Natural killer cell (primary cell): ENCODE measurements around the gene TBC1D22A. TPM values are rescaled to one million over a fixed set of nuclear protein-coding genes. Genes with fewer than 3 reads are reported as not detected.

ENCODE experiments used
- ATAC-seq, 3 donors: fragments of 150-1000 bp in 2 of 3; fragments of 200-7000 bp in 1 of 3; cut with Tn5 transposase; 1 replicate in 1 of 3; 2 replicates in 2 of 3; pipeline ENCODE4 v1.10.0; 2021; ENCODE audit warnings: mild to moderate bottlenecking in 2 of 3, moderate library complexity in 2 of 3
- DNase-seq, 2 donors: peaks; one replicate each; pipeline versions ENCODE4 v3.0.0 to v3.0.0-alpha.2; 2013 to 2021; ENCODE audit warnings: mixed read lengths in 1 of 2
- H3K27ac ChIP-seq: one replicate; pipeline ENCODE4 v1.5.1; 2013; ENCODE audit warnings: mild to moderate bottlenecking, low read length
- H3K27me3 ChIP-seq: one replicate; pipeline ENCODE4 v1.6.1; 2013; ENCODE audit warnings: low read length; ENCODE audit not compliant: control insufficient read depth, insufficient read depth
- H3K36me3 ChIP-seq: one replicate; pipeline ENCODE4 v1.6.1; 2013; ENCODE audit warnings: low read length; ENCODE audit not compliant: control insufficient read depth, insufficient read depth
- H3K4me1 ChIP-seq: one replicate; pipeline ENCODE4 v1.6.1; 2013; ENCODE audit warnings: low read length; ENCODE audit not compliant: control insufficient read depth, insufficient read depth
- H3K4me3 ChIP-seq: one replicate; pipeline ENCODE4 v1.5.1; 2013; ENCODE audit warnings: low read length
- H3K9me3 ChIP-seq: one replicate; pipeline ENCODE4 v1.6.1; 2013; ENCODE audit warnings: low read length; ENCODE audit not compliant: control insufficient read depth, insufficient read depth
- H3K27ac Mint-ChIP-seq, 2 donors: one replicate each; pipeline ENCODE4 v1.8.0; 2022; ENCODE audit warnings: mild to moderate bottlenecking in 2 of 2, mixed read lengths in 2 of 2, moderate library complexity in 1 of 2
- H3K27me3 Mint-ChIP-seq, 2 donors: one replicate each; pipeline ENCODE4 v1.8.0; 2022; ENCODE audit warnings: low read depth in 2 of 2, mixed read lengths in 2 of 2
- H3K36me3 Mint-ChIP-seq: one replicate; pipeline ENCODE4 v1.8.0; 2022; ENCODE audit warnings: mixed read lengths
- H3K4me1 Mint-ChIP-seq, 2 donors: one replicate each; pipeline ENCODE4 v1.8.0; 2022; ENCODE audit warnings: mixed read lengths in 2 of 2
- H3K4me3 Mint-ChIP-seq: one replicate; pipeline ENCODE4 v1.8.0; 2022; ENCODE audit warnings: mild to moderate bottlenecking, moderate library complexity, mixed read lengths
- H3K9me3 Mint-ChIP-seq, 2 donors: one replicate each; pipeline ENCODE4 v1.8.0; 2022; ENCODE audit warnings: mixed read lengths in 2 of 2
- WGBS: methylation state at CpG from one replicate; pipeline ENCODE4 v1.1.7; 2013; ENCODE audit warnings: missing lambda C conversion rate; ENCODE audit not compliant: insufficient coverage; 5-methylcytosine and 5-hydroxymethylcytosine counted together
- intact Hi-C: fragments of 100-400 bp; cut with micrococcal nuclease; formaldehyde crosslinking; loops from one replicate; pipeline ENCODE4 v1.14.2; 2022
- total RNA-seq, 4 donors: library from RNA; stranded (reverse); fragments of 120-200 nt in 1 of 4; gene quantifications; one replicate each; pipeline versions ENCODE4 v1.2.3 to v1.2.4, GENCODE V29; 2013 to 2022
- TF ChIP-seq, protein P1 (sequence below): fragments of 200-600 bp; IDR thresholded peaks from one replicate; pipeline ENCODE4 v1.8.0; 2022; ENCODE audit warnings: antibody characterized with exemption

Gene TBC1D22A
- total RNA-seq, 3 donors from 2014 or later (not counting 1 experiment from before 2014, with no cell fraction given), result 47.4 to 53.7 (median 53.2) TPM

DNA sequence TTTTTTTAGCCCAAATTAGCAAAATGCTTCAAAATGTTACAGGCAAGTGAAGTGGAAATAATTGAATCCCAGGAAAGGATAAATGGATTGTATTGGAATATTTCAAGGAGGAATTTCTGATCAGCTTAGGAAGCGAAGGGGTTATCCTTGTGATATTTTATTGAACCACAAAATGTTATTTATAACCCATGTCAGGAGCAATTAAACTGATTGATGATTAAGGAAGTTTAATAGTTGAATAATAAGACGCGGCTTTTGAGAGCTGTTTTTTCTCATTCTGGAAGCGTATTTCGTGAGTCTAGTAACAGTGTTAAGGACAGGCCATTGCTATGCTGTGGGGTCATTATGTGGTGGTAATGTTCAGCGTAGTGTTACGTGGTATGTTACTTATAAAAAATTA, 192.3 kb downstream of the TBC1D22A start:
- 93% methylated on average over 5 of the region's 7 CpGs for WGBS
- Histone ChIP-seq H3K36me3 (no peaks in the 10 kb centered on the region), H3K9me3 (no peaks in the 10 kb centered on the region), H3K4me3 (no peak overlapping the region), H3K27me3 (no peaks in the 10 kb centered on the region), H3K27ac (no peak overlapping the region), H3K4me1 (peaks cover 10% of the 10 kb centered on the region)
- Mint-ChIP-seq H3K9me3 (no peaks in the 10 kb centered on the region), H3K36me3 (no peaks in the 10 kb centered on the region), H3K4me1 (peaks cover 35 to 55% of the 10 kb centered on the region in 2 donors), H3K27ac (no peak overlapping the region), H3K4me3 (no peak overlapping the region), H3K27me3 (no peaks in the 10 kb centered on the region)
- TF ChIP-seq, protein P1, sequence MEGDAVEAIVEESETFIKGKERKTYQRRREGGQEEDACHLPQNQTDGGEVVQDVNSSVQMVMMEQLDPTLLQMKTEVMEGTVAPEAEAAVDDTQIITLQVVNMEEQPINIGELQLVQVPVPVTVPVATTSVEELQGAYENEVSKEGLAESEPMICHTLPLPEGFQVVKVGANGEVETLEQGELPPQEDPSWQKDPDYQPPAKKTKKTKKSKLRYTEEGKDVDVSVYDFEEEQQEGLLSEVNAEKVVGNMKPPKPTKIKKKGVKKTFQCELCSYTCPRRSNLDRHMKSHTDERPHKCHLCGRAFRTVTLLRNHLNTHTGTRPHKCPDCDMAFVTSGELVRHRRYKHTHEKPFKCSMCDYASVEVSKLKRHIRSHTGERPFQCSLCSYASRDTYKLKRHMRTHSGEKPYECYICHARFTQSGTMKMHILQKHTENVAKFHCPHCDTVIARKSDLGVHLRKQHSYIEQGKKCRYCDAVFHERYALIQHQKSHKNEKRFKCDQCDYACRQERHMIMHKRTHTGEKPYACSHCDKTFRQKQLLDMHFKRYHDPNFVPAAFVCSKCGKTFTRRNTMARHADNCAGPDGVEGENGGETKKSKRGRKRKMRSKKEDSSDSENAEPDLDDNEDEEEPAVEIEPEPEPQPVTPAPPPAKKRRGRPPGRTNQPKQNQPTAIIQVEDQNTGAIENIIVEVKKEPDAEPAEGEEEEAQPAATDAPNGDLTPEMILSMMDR, result no peak
- ATAC-seq (no peak), DNase-seq (no peak)
- intact Hi-C loops, result no loop called here

DNA sequence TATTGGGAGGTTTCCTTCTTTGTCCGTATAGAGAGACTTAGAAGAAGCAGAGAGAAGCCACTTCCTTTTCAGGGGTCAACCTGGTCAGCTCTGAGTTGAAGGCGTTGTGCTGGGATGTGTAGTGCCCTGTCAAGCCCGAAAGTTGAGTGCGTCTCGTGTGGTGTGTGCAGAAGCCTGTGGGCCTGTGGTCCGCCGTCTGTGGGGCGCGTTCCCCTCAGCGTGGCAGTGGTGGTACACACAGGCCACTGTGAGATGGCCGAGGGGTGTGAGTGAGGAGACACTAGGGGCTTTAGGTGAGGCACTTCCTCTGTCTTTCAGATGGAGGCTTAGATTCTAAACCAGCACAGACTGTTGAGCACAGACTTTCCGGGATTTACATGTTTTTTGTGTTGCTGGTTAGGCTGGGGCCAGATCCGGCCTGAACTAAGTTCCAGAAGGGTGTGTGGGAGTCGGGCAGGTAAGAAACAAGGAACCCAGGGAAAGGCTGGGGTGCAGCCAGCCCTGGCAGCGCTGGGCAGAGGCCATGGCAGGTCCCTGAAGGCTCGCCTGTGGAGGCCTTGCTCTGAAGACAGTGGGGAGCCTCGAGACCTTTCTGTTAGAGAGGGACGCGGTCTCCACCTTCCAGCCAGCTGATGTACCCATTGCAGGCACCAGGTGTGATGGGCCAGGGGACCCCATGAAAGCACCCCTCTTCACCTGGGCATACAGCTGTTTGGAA, 194.2 kb downstream of the TBC1D22A start:
- 71% methylated on average over 19 of the region's 19 CpGs for WGBS
- H3K36me3 ChIP-seq, result no peaks in the 10 kb centered on the region
- intact Hi-C loops, result no loop called here
- H3K4me3 ChIP-seq, result no peak overlapping the region
- DNase-seq (no peak), ATAC-seq (peak in 1 of 3 donors; percentile 49)
- H3K36me3 Mint-ChIP-seq, result no peaks in the 10 kb centered on the region
- H3K27ac Mint-ChIP-seq, result peak overlapping the region; percentile 80 to 84
- H3K27me3 Mint-ChIP-seq, result no peaks in the 10 kb centered on the region
- peaks cover 10% of the 10 kb centered on the region for H3K4me1 ChIP-seq
- no peak overlapping the region for H3K4me3 Mint-ChIP-seq
- no peaks in the 10 kb centered on the region for H3K9me3 ChIP-seq
- H3K27me3 ChIP-seq, result no peaks in the 10 kb centered on the region
- H3K9me3 Mint-ChIP-seq, result no peaks in the 10 kb centered on the region
- H3K27ac ChIP-seq, result no peak overlapping the region
- peaks cover 41 to 45% of the 10 kb centered on the region in 2 donors for H3K4me1 Mint-ChIP-seq
- TF ChIP-seq, protein P1, result no peak

DNA sequence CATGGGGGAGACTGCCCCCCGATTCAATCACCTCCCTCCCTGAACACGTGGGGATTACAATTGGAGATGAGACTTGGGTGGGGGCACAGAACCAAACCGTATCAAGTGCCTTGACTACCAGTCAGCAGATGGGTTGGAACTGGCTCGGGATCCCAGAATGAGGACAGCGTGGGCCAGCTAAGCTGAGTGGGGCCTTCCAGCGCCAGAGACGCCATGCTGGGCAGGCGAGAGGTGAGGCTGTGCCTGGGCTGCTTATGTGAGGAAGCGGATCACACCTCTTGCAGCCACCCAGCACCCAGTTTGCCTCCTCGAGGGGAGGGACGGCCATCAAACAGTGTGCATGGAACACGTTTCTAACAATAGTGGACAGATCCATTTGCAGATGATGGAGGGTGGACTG, 195.1 kb downstream of the TBC1D22A start:
- intact Hi-C loops, result no loop called here
- WGBS, result 88% methylated on average over 12 of the region's 12 CpGs
- H3K4me3 Mint-ChIP-seq, result no peak overlapping the region
- DNase-seq (no peak), ATAC-seq (no peak)
- TF ChIP-seq, protein P1, result no peak
- no peaks in the 10 kb centered on the region for H3K36me3 ChIP-seq
- no peak overlapping the region for H3K27ac ChIP-seq
- H3K27me3 ChIP-seq, result no peaks in the 10 kb centered on the region
- H3K36me3 Mint-ChIP-seq, result no peaks in the 10 kb centered on the region
- peak overlapping the region in 1 of 2 donors; percentile 84 for H3K27ac Mint-ChIP-seq
- H3K4me1 ChIP-seq, result peaks cover 10% of the 10 kb centered on the region
- no peaks in the 10 kb centered on the region for H3K27me3 Mint-ChIP-seq
- peaks cover 39 to 45% of the 10 kb centered on the region in 2 donors for H3K4me1 Mint-ChIP-seq
- H3K4me3 ChIP-seq, result no peak overlapping the region
- no peaks in the 10 kb centered on the region for H3K9me3 Mint-ChIP-seq
- H3K9me3 ChIP-seq, result no peaks in the 10 kb centered on the region

DNA sequence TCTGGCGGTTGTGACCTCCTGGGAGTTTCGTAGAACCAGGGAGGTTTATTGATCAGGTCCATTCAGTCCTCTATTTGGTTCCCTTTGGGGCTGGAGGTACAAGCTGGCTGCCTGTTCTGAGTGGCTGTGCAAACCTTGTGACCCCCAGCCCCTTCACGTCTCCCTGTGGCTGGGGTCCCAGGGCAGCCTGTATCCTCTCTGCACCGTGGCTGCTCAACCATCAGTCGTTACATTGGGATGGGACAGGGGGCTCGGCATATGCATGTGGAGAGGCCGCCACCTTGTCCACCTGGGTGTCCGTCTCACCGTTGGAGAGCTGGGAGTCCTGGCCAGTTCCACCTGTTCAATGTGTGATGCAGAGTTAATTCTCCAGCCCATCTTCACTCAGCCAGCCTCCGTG, 195.7 kb downstream of the TBC1D22A start:
- H3K4me1 ChIP-seq, result peaks cover 10% of the 10 kb centered on the region
- Mint-ChIP-seq H3K27me3 (no peaks in the 10 kb centered on the region), H3K9me3 (no peaks in the 10 kb centered on the region), H3K36me3 (no peaks in the 10 kb centered on the region), H3K27ac (no peak overlapping the region), H3K4me1 (peaks cover 36 to 43% of the 10 kb centered on the region in 2 donors), H3K4me3 (no peak overlapping the region)
- no peaks in the 10 kb centered on the region for H3K27me3 ChIP-seq
- intact Hi-C loops, result no loop called here
- WGBS, result 96% methylated on average over 10 of the region's 10 CpGs
- no peak overlapping the region for H3K27ac ChIP-seq
- DNase-seq (no peak), ATAC-seq (no peak)
- H3K36me3 ChIP-seq, result no peaks in the 10 kb centered on the region
- H3K4me3 ChIP-seq, result no peak overlapping the region
- TF ChIP-seq, protein P1, result no peak
- H3K9me3 ChIP-seq, result no peaks in the 10 kb centered on the region
